Esophagus muscularis mucosa (tissue), 4 donors: ENCODE measurements around the gene CSMD2.

Source experiments
- EP300 ChIP-seq: sonication (generic); formaldehyde crosslinking; IDR thresholded peaks from one replicate; pipeline ENCODE4 v1.6.1; 2017; ENCODE audit warnings: antibody characterized with exemption
- POLR2A ChIP-seq: fragments of 450-650 bp; IDR thresholded peaks from one replicate; pipeline ENCODE4 v1.6.1; 2017; ENCODE audit warnings: antibody characterized with exemption, moderate library complexity, mild to moderate bottlenecking, low read depth
- POLR2AphosphoS5 ChIP-seq, 2 donors: sonication (generic); formaldehyde crosslinking; IDR thresholded peaks; one replicate each; pipeline ENCODE4 v1.6.1; 2017; ENCODE audit warnings: antibody characterized with exemption in 2 of 2
- TF ChIP-seq, protein P1 (sequence below), 3 experiments: fragments of 200-600 bp in 2 of 3; fragments of 450-650 bp in 1 of 3; sonication (generic) in 2 of 3; IDR thresholded peaks; one replicate each; pipeline ENCODE4 v1.5.1; 2017 to 2019; ENCODE audit warnings: antibody characterized with exemption in 3 of 3, mild to moderate bottlenecking in 2 of 3, moderate library complexity in 1 of 3

DNA sequence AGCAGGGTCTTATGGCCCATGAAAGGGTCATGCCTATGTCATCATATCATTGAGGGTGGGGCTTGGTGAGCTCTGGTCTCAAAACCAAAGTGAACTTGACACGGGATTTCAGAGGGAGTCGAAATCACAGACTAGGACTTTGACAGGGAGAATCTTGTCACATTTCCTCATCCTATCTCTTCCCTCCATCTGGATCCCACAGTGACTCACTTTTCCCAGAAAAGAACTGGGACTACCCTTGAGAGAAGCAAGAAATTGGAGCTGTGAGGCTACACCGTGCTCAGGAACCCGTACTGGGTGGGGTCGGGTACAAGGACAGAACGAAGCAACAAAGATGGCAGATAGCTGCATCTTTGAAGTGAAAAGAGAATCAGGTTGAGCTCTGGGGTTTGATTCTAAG lies 623.1 kb downstream of the CSMD2 start:
- TF ChIP-seq, protein P1, sequence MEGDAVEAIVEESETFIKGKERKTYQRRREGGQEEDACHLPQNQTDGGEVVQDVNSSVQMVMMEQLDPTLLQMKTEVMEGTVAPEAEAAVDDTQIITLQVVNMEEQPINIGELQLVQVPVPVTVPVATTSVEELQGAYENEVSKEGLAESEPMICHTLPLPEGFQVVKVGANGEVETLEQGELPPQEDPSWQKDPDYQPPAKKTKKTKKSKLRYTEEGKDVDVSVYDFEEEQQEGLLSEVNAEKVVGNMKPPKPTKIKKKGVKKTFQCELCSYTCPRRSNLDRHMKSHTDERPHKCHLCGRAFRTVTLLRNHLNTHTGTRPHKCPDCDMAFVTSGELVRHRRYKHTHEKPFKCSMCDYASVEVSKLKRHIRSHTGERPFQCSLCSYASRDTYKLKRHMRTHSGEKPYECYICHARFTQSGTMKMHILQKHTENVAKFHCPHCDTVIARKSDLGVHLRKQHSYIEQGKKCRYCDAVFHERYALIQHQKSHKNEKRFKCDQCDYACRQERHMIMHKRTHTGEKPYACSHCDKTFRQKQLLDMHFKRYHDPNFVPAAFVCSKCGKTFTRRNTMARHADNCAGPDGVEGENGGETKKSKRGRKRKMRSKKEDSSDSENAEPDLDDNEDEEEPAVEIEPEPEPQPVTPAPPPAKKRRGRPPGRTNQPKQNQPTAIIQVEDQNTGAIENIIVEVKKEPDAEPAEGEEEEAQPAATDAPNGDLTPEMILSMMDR (IDR thresholded peaks at IDR 0.05): no peak
- TF ChIP-seq POLR2AphosphoS5 (IDR thresholded peaks at IDR 0.05) (no peak), POLR2A (no peak), EP300 (no peak)
